ENCODE results near the gene MRPL11. TPM values are rescaled to one million over a fixed set of nuclear protein-coding genes. Genes with fewer than 3 reads are reported as not detected.
"Not testable (repeated sequence)": the region's sequence is repeated elsewhere in the genome, so short reads cannot be mapped to it uniquely, and the experiment has no call there.

MRPL11 gene
- total and polyA plus RNA-seq, 2 donors (not counting 3 experiments of a cell fraction or from before 2014, with no cell fraction given): 54.9 to 69.1 TPM

DNA sequence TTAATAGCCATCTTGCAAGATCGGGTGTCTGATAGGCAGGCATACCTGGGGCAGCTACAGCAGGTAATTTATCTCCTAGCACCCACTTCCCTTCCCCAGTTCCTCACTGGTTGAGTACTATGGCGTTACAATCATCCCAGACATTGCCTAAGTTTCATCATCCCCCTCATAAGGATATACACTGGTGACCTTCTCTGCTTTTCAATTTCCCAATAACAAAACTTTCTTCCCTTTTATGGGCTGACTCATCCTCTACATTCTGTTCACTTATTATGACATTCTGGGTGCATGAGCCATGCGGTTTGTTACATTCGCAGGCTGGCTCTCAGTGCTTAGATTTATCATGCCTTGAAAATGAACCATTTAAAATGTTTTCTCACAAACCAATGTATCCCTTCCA lies 5.0 kb upstream of the MRPL11 start:
- Histone ChIP-seq H3K79me2 (ENCODE audit: control insufficient read depth, insufficient read depth, low read length) (no peaks in the 10 kb centered on the region), H3K4me1 (ENCODE audit: control insufficient read depth, extremely low read depth, insufficient read depth, low read length) (no peaks in the 10 kb centered on the region), H4K20me1 (replicated peaks; ENCODE audit: control insufficient read depth, extremely low read depth, insufficient read depth, low read length) (no peaks in the 10 kb centered on the region), H2AFZ (ENCODE audit: low read depth, low read length) (no peak overlapping the region), H3K36me3 (ENCODE audit: control insufficient read depth in 2 of 2, extremely low read depth in 1 of 2, insufficient read depth in 2 of 2, low read length in 2 of 2) (no peaks in the 10 kb centered on the region), H3K9me3 (replicated peaks; ENCODE audit: control insufficient read depth, insufficient read depth, low read length) (no peaks in the 10 kb centered on the region), H3K9me1 (replicated peaks; ENCODE audit: control insufficient read depth, extremely low read depth, insufficient read depth, low read length) (no peaks in the 10 kb centered on the region), H3K27me3 (ENCODE audit: control insufficient read depth in 2 of 2, insufficient read depth in 2 of 2, low read length in 2 of 2) (peaks cover 0 to 2% of the 10 kb centered on the region in 2 experiments), H3K27ac (ENCODE audit: insufficient read depth, low read depth, low read length) (no peak overlapping the region), H3K4me3 (replicated peaks in 1 of 3; ENCODE audit: insufficient read depth in 1 of 3, low read depth in 1 of 3, low read length in 3 of 3) (no peak overlapping the region), H3K9ac (replicated peaks; ENCODE audit: extremely low read depth, insufficient read depth, low read length) (no peak overlapping the region), H3K4me2 (ENCODE audit: insufficient read depth, low read length) (no peak overlapping the region)
- TF ChIP-seq, protein P1, sequence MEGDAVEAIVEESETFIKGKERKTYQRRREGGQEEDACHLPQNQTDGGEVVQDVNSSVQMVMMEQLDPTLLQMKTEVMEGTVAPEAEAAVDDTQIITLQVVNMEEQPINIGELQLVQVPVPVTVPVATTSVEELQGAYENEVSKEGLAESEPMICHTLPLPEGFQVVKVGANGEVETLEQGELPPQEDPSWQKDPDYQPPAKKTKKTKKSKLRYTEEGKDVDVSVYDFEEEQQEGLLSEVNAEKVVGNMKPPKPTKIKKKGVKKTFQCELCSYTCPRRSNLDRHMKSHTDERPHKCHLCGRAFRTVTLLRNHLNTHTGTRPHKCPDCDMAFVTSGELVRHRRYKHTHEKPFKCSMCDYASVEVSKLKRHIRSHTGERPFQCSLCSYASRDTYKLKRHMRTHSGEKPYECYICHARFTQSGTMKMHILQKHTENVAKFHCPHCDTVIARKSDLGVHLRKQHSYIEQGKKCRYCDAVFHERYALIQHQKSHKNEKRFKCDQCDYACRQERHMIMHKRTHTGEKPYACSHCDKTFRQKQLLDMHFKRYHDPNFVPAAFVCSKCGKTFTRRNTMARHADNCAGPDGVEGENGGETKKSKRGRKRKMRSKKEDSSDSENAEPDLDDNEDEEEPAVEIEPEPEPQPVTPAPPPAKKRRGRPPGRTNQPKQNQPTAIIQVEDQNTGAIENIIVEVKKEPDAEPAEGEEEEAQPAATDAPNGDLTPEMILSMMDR (IDR thresholded peaks at IDR 0.05; ENCODE audit: extremely low read depth in 1 of 2, insufficient read depth in 1 of 2, low read depth in 1 of 2, low read length in 2 of 2): no peak
- TF ChIP-seq POLR2A (IDR thresholded peaks at IDR 0.05; ENCODE audit: low read depth, low read length) (no peak), GATA2 (IDR thresholded peaks at IDR 0.05; ENCODE audit: insufficient read depth, insufficient read length, low read depth, low read length) (no peak), JUN (IDR thresholded peaks at IDR 0.05; ENCODE audit: borderline replicate concordance, insufficient read depth, insufficient read length, low read depth) (no peak), FOS (IDR thresholded peaks at IDR 0.05; ENCODE audit: borderline replicate concordance, insufficient read depth, low read length) (no peak), MYC (IDR thresholded peaks at IDR 0.05; ENCODE audit: low read depth, low read length) (no peak), POLR2AphosphoS5 (IDR thresholded peaks at IDR 0.05; ENCODE audit: insufficient read depth, low read depth, low read length) (no peak), EZH2 (IDR thresholded peaks at IDR 0.05; ENCODE audit: borderline replicate concordance, low read depth, low read length, severe bottlenecking) (no peak)
- TF ChIP-seq, protein P2, sequence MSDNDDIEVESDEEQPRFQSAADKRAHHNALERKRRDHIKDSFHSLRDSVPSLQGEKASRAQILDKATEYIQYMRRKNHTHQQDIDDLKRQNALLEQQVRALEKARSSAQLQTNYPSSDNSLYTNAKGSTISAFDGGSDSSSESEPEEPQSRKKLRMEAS (IDR thresholded peaks at IDR 0.05; ENCODE audit: insufficient read depth, insufficient read length): no peak
- ChIA-PET POLR2A (no interaction called here), CTCF (interaction anchor here (1.4 kb wide), 1 partner anchor 14 kb away, joined by 3 read pairs; no protein-coding TSS in a partner anchor)
- dilution Hi-C loops (cut with MboI; ENCODE audit: extremely low pct_ligation_motif_present, low sequenced_read_pairs) (no loop called here), intact Hi-C loops (cut with micrococcal nuclease) (no loop called here)
- no peak for FAIRE-seq
- DNase-seq (ENCODE audit: low read depth, low spot score): no peak
- no TSS peak for BruUV-seq (replicated peaks)

DNA sequence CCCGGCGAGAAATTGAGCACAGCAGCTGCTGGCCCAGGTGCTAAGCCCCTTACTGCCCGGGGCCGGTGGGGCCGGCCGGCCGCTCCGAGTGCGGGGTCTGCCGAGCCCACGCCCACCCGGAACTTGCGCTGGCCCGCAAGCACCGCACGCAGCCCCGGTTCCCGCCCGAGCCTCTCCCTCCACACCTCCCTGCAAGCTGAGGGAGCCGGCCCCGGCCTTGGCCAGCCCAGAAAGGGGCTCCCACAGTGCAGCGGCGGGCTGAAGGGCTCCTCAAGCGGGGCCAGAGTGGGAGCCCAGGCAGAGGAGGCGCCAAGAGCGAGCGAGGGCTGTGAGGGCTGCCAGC lies 2.3 kb upstream of the MRPL11 start:
- H3K27me3 ChIP-seq (ENCODE audit: control insufficient read depth in 2 of 2, insufficient read depth in 2 of 2, low read length in 2 of 2); H3K9me1 ChIP-seq (replicated peaks; ENCODE audit: control insufficient read depth, extremely low read depth, insufficient read depth, low read length); H3K36me3 ChIP-seq (ENCODE audit: control insufficient read depth in 2 of 2, extremely low read depth in 1 of 2, insufficient read depth in 2 of 2, low read length in 2 of 2); H3K9ac ChIP-seq (replicated peaks; ENCODE audit: extremely low read depth, insufficient read depth, low read length); intact Hi-C loops (cut with micrococcal nuclease); dilution Hi-C loops (cut with MboI; ENCODE audit: extremely low pct_ligation_motif_present, low sequenced_read_pairs); H4K20me1 ChIP-seq (replicated peaks; ENCODE audit: control insufficient read depth, extremely low read depth, insufficient read depth, low read length); H3K4me3 ChIP-seq (replicated peaks in 1 of 3; ENCODE audit: insufficient read depth in 1 of 3, low read depth in 1 of 3, low read length in 3 of 3); BruUV-seq (replicated peaks); DNase-seq (ENCODE audit: low read depth, low spot score); H3K27ac ChIP-seq (ENCODE audit: insufficient read depth, low read depth, low read length); H3K9me3 ChIP-seq (replicated peaks; ENCODE audit: control insufficient read depth, insufficient read depth, low read length); POLR2A ChIA-PET; H3K4me1 ChIP-seq (ENCODE audit: control insufficient read depth, extremely low read depth, insufficient read depth, low read length); H3K4me2 ChIP-seq (ENCODE audit: insufficient read depth, low read length); H2AFZ ChIP-seq (ENCODE audit: low read depth, low read length); H3K79me2 ChIP-seq (ENCODE audit: control insufficient read depth, insufficient read depth, low read length); FAIRE-seq: not testable (repeated sequence)
- CTCF ChIA-PET: interaction anchor here (1.4 to 1.7 kb wide), 2 partner anchors 17 to 19 kb away, joined by 3 read pairs; partner anchors contain the start of gene NPAS4
